ENCODE results near the gene HNRNPA3. TPM values are rescaled to one million over a fixed set of nuclear protein-coding genes. Genes with fewer than 3 reads are reported as not detected.

HNRNPA3 gene
- total and polyA plus RNA-seq, 2 of the 13 experiments (the other 11 are each of a cell fraction or from before 2014, with no cell fraction given): 73.3 to 97.7 TPM

- TF ChIP-seq HNF1A (IDR thresholded peaks at IDR 0.05; ENCODE audit: low read depth) (no peak; the same call in 1 of the 2 replicates), HNF1A (CRISPR knock-in tag; IDR thresholded peaks at IDR 0.05; ENCODE audit: borderline replicate concordance) (peak; percentile 90), HES4 (CRISPR knock-in tag; IDR thresholded peaks at IDR 0.05; ENCODE audit: borderline replicate concordance) (peak; percentile 81), GMEB2 (CRISPR knock-in tag; IDR thresholded peaks at IDR 0.05; ENCODE audit: low read depth) (peak; percentile 41; the same call in 1 of the 2 replicates), FOXA1 (IDR thresholded peaks at IDR 0.05) (no peak), FOXA1 (CRISPR knock-in tag; IDR thresholded peaks at IDR 0.05) (peak; percentile 89), ZNF256 (CRISPR knock-in tag; conservative IDR thresholded peaks at IDR 0.05) (peak; percentile 78; the same call in 1 of the 2 replicates), RFX5 (IDR thresholded peaks at IDR 0.05; ENCODE audit: low read depth, low read length) (peak; percentile 46; the same call in 1 of the 2 replicates), NFYC (CRISPR knock-in tag; IDR thresholded peaks at IDR 0.05) (peak; percentile 36; the same call in 1 of the 2 replicates), MXI1 (IDR thresholded peaks at IDR 0.05; ENCODE audit: borderline replicate concordance, low read depth, low read length) (peak; percentile 98; the same call in 2 of the 3 replicates), SRSF9 (IDR thresholded peaks at IDR 0.05; ENCODE audit: borderline replicate concordance, insufficient read depth, low read depth, low read length, poor library complexity, severe bottlenecking) (no peak), TBL1XR1 (IDR thresholded peaks at IDR 0.05; ENCODE audit: borderline replicate concordance, low read length, partially characterized antibody) (peak; percentile 93), ZNF550 (CRISPR knock-in tag; IDR thresholded peaks at IDR 0.05; ENCODE audit: borderline replicate concordance) (peak; percentile 83; the same call in 1 of the 2 replicates), CHD4 (IDR thresholded peaks at IDR 0.05; ENCODE audit: borderline replicate concordance, low read length) (no peak), TRAFD1 (CRISPR knock-in tag; IDR thresholded peaks at IDR 0.05; ENCODE audit: borderline replicate concordance) (0 out of 2 replicates have a peak, but pooled peaks have one; percentile 60), ZNF33B (CRISPR knock-in tag; IDR thresholded peaks at IDR 0.05) (peak; percentile 91), ZNF878 (CRISPR knock-in tag; IDR thresholded peaks at IDR 0.05) (peak; percentile 96), ZNF839 (CRISPR knock-in tag; IDR thresholded peaks at IDR 0.05; ENCODE audit: borderline replicate concordance) (0 out of 2 replicates have a peak, but pooled peaks have one; percentile 57), ZNF468 (CRISPR knock-in tag; IDR thresholded peaks at IDR 0.05) (peak; percentile 71; the same call in 1 of the 2 replicates), ZNF703 (CRISPR knock-in tag; IDR thresholded peaks at IDR 0.05; ENCODE audit: borderline replicate concordance) (no peak; the same call in 1 of the 2 replicates)
Measured at GRCh38 chr2:177263451-177264208, 51.0 kb downstream of the HNRNPA3 start (continued).

All from HepG2 (cell line).